ENCODE measurements around the gene CFAP157.
"Not testable (repeated sequence)": the region's sequence is repeated elsewhere in the genome, so short reads cannot be mapped to it uniquely, and the experiment has no call there.

CFAP157 gene

GRCh38 chr9:127735530-127736185, 28.9 kb downstream of the CFAP157 start:
- DNase-seq (ENCODE audit: low read depth, low spot score) = no peak

DNA sequence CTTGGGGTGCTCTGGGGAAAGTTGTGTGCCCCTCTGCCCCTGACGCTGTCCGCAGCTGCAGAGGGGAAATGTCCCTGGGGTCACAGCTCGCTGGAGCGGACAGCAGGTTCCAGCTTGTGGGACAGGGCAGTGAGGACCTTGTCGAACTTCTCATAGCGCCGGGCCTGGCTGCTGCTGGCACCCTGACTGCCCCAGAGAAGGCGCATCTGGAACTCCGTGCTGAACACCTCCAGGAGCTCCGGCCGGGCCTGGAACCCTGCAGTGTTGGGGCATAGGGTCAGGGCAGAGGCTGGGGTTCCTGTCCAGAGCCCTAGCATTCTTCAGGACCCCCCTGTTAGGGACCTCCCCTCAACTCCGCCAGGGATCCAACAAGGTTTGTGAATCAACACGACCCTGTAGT, 31.9 kb downstream of the CFAP157 start:
- DNase-seq (ENCODE audit: low read depth, low spot score) = no peak

DNA sequence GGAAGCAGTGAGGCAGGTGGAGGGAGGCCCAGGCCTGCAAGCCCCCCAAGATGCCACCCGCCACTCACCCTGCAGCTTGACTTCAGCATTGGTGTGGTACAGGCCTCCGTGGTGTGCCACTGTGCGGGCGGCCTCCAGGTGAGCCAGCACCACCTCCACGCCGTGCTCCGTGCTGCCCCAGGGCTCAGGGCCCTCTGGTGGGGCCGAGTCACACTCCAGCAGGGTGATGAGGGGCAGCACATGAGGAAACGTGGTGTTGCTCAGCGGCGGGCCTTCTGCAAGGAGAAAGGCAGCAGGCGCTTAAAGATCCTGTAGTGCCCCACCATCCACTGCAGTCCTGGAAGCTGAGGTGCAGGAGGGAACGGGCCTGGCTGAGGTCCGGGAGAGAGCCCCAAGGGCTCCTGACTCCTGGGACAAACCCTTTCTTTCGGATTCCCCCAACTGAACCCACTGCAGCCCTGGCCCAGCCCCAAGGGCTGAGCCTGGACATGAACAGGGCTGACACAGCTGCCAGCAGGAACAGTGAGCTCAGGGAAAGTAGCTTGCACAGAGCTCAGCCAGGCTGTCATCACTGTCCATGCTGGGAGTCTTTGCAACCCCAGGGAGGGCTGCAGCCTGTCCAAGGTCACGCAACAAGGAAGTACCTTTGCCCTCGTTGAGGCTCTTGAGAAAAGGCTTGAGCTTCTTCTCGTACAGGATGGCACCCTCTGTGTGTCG, 33.0 kb downstream of the CFAP157 start:
- no peak for DNase-seq (ENCODE audit: low read depth, low spot score)

DNA sequence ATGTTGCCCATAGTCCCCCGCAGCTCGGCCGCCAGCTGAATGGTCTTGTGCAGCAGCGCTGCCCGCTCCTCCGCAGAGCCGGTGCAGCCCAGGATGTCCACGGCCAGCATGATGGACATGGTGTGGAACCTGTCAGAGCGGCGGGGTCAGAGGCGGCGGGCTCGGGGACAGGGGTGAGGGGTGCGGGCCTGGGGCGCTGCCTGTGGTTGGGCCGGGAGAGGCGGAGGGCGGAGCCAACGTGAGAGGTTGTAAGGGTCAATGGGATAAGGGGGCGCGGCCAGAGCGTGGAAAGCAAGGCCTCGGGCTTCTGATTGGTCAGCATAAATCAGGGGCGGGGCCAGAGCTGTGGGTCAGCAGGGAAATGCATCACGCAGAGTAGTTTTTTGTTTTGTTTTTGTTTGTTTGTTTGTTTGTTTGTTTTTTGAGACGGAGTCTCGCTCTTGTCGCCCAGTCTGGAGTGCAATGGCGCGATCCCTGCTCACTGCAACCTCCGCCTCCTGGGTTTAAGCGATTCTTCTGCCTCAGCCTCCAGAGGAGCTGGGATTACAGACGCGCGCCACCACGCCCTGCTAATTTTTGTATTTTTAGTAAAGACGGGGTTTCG, 35.1 kb downstream of the CFAP157 start:
- peak; percentile 94 for DNase-seq (ENCODE audit: low read depth, low spot score)

DNA sequence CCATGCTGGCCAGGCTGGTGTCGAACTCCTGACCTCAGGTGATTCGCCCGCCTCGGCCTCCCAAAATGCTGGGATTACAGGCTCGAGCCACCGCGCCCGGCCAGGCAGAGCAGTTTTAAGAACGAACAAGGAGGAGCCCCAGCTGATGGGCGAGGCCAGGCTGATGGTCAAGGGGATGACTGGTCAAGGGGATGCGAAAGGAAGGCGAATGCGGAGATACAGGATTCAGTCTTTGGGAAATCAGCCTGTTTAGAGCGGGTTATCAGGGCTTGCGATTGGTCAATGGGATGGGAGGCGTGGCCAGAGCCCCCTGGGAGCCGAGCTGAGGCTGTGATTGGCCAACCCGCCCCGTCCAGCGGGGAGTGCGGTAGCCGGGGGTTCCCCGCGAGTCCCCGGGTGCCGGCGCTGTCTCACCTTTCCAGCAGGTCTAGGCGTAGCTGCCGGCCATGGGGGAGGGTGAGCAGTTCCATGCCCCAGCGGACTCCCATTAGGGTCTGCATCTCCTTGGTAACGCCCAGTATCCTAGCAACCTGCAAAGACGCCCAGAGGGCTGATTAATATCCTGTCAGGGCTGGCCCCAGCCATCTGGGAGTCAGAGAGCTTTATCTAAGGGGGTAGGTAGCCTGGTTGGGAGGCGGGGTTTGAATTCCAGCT, 35.8 kb downstream of the CFAP157 start:
- peak; percentile 97 for DNase-seq (ENCODE audit: low read depth, low spot score)

DNA sequence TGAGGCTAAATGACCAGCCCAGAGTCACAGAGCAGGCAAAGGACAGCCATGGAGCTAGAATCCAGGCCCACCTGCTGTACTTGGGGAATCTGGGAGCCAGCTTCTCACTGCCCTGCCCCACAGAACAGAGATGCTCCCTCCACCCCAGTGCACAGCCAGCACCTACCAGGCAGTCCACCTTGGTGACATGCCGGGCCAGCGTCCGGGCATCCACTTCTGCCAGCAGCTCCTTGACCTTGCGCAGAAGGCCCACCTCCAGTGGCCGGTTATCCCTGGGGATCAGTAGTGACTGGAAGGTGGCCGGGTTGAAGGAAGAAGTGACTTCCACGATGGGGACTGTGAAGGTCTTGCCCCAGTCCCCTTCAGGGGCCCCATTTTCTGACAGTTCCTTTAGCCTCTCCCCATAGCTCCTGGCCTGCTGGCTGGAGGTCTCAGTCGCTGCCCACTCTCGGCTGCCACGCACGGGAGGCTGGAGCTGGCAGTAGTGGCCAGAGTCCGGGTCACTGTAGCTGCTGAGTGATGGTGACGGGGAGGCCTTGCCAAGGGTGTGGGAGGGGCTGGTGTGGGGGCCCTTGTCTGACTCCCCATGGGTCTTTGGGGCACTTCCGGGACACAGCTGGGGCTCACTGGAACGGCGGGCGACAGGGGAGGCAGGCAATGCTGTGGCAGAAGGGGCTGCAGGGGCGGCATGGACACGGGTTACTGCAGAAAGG, 37.8 kb downstream of the CFAP157 start:
- DNase-seq (ENCODE audit: low read depth, low spot score) = no peak

DNA sequence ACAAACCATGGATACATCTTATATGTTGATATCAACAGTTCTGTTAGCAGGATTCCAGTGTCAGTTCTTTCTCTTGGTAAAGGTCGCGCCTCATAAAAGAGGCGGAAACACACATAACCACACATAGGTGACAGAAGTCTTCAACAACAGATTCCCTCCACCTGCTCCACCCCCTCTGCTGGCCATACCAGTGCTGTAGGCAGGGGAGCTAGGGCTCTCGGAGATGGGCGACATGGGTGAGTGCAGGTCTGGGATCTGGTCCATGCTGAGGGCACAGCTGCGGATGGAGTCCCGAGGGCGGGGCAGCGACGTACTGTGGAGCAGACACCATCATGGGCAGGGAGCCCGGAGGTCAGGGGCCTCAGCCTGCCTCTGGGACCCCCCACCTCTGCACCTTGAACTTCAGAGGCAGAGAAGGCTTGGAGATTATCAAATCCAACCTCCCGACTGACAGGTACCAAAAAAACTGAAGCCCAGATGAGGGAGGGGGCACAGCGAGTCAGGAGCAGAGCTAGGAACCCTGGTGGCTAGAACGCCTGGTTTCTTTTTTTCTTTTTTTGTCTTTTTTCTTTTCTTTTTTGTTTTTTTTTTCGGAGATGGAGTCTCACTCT, 40.3 kb downstream of the CFAP157 start:
- no peak for DNase-seq (ENCODE audit: low read depth, low spot score)

DNA sequence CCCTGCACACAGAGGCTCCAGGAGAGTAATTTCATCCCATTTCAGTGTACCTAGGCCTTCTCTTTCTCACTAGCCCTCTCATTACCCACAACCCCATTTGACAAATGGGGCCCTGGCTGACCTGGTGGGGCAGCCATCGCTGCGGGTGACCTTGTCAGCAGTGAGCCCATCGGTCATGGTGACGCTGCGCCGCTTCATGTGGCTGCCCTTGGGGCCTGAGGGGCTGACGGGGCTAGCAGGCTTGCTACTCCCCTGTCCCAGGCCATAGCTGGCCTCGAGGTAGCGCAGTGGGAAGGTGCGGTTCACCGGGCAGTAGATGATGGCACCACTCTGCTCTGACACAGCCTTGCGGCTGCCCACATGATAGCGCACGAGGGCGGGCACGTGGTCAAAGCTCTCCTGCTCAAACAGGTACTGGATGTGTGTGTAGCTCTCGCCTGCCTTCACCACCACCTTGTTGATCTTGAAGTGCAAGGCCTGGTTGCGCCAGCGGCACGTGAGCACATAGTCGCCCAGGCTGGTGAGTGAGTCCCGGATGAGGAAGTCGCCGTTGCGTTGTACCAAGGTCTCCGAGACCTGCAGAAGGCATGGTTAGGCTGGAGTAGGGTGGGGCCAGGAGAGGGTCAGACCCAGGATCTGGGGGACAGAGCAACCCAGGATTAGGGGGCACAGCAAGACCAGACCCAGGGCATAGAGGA, 42.5 kb downstream of the CFAP157 start:
- no peak for DNase-seq (ENCODE audit: low read depth, low spot score)

GRCh38 chr9:127751269-127752054, 44.7 kb downstream of the CFAP157 start:
- peak; percentile 44 for DNase-seq (ENCODE audit: low read depth, low spot score)

- no peak for DNase-seq (ENCODE audit: low read depth, low spot score)
Observed at GRCh38 chr9:127753148-127753547, 46.4 kb downstream of the CFAP157 start.

DNA sequence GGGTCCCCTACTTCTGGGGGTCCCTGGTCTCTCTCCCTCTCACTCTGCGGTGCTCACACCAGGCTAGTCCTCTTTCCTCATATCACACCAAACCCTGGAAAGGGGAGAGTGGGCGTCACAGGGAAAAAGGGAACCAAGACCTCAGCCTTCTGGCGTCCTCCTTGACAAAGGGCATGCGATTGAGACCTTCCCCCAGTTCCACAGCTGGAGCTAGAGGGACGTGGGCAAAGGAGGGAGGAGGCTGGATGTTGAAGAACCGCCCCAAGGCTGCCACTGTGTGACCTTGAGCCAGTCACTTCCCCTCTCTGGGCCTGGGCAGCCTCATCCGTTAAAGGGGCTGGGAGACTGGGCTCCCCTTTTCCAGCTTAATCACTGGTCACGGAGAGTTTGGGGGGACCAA, 46.8 kb downstream of the CFAP157 start:
- no peak for DNase-seq (ENCODE audit: low read depth, low spot score)

DNA sequence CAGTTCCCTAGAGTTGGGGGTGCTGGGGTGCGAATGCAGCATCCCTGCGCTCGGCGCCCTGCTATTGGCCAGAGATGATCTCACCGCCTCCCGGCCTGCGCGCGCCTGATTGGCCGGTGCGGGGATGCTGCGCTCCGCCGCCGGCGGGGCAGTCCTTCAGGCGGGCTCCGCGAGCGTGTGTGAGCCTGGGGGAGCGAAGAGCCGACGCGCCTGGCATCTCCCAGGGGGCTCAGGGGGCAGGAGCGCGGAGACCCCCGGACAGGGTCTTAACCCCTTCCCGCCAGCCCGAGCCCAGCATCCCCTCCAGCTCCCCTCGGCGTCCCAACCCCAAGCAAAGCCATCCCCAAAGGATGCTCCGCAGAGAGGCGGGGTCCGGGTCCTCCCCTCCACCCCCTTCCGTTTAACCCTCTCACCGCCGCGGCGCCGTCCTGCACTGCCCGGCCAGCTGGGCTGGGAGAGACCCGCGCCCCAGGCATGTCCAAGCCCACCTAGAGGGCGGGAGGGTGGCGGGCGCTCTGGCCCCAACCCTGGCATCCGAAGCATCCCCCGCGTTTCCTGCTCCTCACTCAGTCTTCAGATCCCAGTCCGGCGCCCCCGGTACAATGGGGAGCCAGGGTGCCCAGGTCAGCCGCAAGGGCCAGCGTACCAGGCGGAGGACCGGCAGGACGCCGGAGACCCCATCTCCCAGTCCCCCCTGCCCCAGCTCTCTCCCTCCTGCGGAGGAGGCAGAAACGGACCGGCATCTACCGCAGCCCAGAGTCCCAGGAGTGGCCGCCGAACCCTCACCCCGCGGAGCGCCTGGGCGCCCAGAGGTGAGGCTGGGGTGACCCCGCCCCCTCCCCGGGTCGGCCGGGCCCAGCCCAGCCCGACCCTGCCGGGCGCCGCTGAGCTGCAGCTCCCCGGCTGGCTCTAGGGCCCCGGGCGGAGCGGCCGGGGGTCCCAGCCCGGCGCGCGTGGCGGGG, 47.6 kb downstream of the CFAP157 start:
- DNase-seq (ENCODE audit: low read depth, low spot score) = no peak

GRCh38 chr9:127755061-127756060, 48.6 kb downstream of the CFAP157 start:
- DNase-seq (ENCODE audit: low read depth, low spot score) = no peak

DNA sequence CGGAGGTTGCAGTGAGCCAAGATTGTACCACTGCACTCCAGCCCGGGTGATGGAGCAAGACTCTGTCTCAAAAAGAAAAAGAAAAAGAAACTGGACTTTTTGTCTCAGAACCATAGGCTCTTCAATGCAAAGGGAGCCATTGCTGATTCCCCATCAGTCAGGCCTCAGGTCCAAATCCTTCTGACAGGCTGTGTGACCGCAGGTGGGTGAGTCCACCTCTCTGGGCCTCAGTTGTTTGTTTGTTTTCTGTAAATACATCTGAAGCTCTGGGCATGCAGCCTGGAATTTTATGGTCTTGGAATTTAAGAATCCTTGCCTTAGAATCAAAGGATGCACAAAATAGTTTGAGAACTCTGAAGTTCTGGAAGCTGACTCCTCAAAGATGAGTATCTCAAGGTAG, 49.4 kb downstream of the CFAP157 start:
- DNase-seq (ENCODE audit: low read depth, low spot score) = no peak

DNA sequence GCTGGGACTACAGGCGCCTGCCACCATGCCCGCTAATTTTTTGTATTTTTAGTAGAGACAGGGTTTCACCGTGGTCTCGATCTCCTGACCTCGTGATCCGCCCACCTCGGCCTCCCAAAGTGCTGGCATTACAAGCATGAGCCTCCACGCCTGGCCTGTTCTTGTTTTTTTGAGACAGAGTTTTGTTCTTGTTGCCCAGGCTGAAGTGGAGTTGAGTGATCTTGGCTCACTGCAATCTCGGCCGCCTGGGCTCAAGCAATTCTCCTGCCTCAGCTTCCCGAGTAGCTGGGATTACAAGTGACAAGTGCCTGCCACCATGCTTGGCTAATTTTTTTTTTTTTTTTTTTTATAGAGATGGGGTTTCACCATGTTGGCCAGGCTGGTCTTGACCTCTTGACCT, 50.0 kb downstream of the CFAP157 start:
- not testable (repeated sequence) for DNase-seq (ENCODE audit: low read depth, low spot score)

- no peak for DNase-seq (ENCODE audit: low read depth, low spot score)
Observed at GRCh38 chr9:127758843-127759242, 52.1 kb downstream of the CFAP157 start.

- DNase-seq (ENCODE audit: low read depth, low spot score) = no peak
Observed at GRCh38 chr9:127761061-127761460, 54.3 kb downstream of the CFAP157 start.
